GM12891 (cell line): ENCODE results near the gene SAYSD1.

Experiments used
- DNase-seq: peaks from one replicate; pipeline ENCODE4 v3.0.0; 2011; ENCODE audit warnings: low spot score; ENCODE audit not compliant: insufficient read length
- FAIRE-seq: peaks from 2 replicates; lab custom pipeline; 2011; peaks lifted over from hg19 to GRCh38; lab: Jason Lieb, UNC
- PAX5 ChIP-seq: IDR thresholded peaks from 2 replicates; pipeline ENCODE4 v1.6.1; 2011; ENCODE audit warnings: low read length, moderate library complexity, mild to moderate bottlenecking; ENCODE audit not compliant: insufficient read depth, severe bottlenecking
- POLR2A ChIP-seq: IDR thresholded peaks from 2 replicates; pipeline ENCODE4 v1.6.1; 2011; ENCODE audit warnings: low read depth, low read length, control low read depth
- POLR2AphosphoS5 ChIP-seq: IDR thresholded peaks from 2 replicates; pipeline ENCODE4 v1.6.1; 2011; ENCODE audit warnings: low read depth, low read length, control low read depth
- POU2F2 ChIP-seq: IDR thresholded peaks from 2 replicates; pipeline ENCODE4 v1.6.1; 2011; ENCODE audit warnings: low read depth, mild to moderate bottlenecking, control low read depth, low read length, moderate library complexity
- SPI1 ChIP-seq: IDR thresholded peaks from 2 replicates; pipeline ENCODE4 v1.6.1; 2011; ENCODE audit warnings: low read depth, low read length, control low read depth
- TAF1 ChIP-seq: IDR thresholded peaks from 2 replicates; pipeline ENCODE4 v1.6.1; 2011; ENCODE audit warnings: low read depth, low read length, control low read depth

Gene SAYSD1

DNA sequence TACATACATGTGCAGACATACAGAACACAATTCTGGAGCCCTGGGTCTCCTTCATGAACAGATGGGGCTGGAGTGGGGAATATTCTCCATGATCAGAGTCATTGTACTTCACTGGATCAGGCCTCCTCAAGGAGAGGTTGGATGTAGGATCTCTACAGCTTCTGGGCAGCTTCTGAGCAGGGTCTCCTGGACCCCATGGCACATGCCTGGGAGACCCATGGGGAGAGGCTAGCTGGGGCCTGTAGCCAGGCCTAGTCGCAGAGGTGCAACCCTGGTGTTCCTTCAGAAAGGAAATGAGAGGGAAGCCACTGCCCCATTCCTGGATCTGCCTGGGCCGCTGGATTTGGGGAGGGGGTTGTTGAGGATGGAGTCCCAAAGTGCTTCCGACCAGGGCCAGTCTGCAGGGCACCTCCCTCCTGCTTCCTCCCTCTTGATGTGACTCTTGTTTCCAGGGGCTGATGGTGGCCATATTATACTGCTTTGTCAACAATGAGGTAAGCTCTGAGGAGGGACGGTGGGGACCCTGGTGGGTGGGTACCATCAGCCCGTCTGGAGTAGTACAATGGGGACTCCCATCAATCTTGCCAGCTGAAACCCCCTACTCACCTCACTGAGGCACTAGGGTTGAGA, 34.6 kb downstream of the SAYSD1 start:
- TF ChIP-seq POLR2AphosphoS5 (no peak), SPI1 (no peak)
- no peak for DNase-seq
- no peak for FAIRE-seq

DNA sequence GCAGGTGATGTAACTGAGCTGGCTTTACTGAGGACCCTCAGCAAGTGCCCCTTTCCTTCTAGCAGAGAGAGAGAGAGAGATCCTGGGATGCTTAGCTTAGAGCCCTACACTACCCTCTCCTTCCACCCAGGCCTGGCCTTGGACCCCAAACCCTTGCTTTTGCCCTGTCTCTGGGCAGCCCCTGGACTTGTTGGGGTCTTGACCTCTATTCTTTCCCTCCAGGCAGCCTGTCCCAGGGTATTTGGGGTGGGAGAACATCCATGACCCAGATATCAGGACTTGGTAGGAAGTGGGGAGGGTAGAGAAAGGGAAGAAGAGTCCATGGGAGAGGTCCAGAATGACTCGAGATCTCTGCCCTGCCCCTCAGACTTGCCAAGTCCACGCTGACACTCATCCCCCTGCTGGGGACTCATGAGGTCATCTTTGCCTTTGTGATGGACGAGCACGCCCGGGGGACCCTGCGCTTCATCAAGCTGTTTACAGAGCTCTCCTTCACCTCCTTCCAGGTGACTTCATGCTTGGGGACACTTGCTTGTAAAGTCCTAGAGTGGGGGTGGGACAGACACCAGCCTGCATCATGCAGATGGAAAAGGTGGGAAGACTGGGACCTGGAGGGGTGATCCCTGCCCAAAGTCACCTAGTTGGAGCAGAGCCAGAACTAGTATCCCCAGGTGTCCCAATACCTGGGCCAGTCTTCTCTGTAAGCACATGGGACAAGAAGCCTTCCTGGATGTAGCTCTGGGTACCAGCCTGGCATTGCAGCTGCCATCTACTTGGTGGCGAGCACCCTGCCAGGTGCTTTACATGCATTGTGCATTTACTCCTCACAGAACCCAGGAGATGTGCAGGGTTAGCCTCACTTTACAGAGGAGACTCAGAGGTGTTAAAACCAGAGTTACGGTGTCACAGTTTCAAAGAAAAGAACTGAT, 35.5 kb downstream of the SAYSD1 start:
- FAIRE-seq = no peak
- TF ChIP-seq PAX5 (no peak), TAF1 (no peak), POU2F2 (no peak), POLR2AphosphoS5 (no peak), POLR2A (no peak), SPI1 (no peak)
- DNase-seq = no peak

DNA sequence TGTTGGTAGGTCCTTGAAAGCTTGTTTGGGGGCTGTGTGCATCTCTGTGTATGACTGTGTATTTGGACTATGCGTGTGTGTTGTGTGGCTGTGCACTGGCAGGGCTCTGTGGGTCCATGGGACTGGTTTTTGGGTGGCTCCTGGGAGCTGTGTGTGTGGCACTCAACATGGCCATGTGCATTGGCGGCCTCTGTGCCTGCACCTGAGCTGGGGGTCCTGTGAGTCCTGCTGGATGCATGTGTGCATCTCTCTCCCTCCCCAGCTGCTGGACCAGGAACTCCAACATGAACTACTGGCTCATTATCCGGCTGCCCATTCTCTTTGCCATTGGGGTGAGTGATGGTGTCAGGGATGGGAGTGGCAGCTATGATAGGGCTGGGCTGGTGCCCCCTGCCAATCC, 36.3 kb downstream of the SAYSD1 start:
- DNase-seq = no peak
- no peak for TF ChIP-seq TAF1
- no peak for TF ChIP-seq POLR2A
- no peak for TF ChIP-seq PAX5
- TF ChIP-seq POU2F2 = no peak
- TF ChIP-seq SPI1 = no peak
- TF ChIP-seq POLR2AphosphoS5 = no peak
- FAIRE-seq = no peak

DNA sequence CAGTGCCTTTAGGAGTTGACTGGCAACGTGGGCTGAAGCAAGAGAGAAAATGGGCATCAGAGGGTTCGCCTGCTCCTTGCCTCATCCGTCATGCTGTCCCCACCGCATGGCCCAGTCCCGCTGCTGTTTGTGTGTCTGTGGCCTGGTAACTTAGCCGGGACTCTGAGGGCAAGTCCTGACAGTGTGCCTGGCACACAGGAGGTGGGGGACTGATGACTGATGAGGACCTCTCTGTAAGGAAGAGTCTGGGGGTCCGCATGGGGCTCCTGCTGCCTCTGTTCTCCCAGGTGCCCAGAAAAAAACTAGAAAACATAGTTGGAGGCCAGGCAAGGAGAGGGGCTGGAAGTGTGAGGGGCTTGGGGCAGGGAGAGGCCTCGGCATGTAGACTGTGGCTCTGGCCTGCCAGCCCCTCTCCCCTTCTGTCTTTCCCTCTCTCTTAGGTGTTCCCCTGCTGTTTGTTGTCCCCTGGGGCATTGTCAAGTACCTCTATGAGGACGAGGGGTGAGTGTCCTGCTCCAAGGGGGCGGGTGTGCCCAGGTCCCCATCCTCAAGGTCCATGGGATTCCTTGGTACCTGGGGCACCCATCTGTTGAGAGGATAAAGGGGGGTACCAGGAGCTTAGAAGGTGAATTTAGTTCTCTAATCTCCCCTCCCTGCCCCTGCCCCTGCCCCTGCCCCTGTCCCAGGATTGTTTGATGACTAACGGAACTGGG, 36.9 kb downstream of the SAYSD1 start:
- TF ChIP-seq POU2F2 (no peak), PAX5 (no peak), TAF1 (no peak), POLR2AphosphoS5 (no peak), SPI1 (no peak), POLR2A (no peak)

DNA sequence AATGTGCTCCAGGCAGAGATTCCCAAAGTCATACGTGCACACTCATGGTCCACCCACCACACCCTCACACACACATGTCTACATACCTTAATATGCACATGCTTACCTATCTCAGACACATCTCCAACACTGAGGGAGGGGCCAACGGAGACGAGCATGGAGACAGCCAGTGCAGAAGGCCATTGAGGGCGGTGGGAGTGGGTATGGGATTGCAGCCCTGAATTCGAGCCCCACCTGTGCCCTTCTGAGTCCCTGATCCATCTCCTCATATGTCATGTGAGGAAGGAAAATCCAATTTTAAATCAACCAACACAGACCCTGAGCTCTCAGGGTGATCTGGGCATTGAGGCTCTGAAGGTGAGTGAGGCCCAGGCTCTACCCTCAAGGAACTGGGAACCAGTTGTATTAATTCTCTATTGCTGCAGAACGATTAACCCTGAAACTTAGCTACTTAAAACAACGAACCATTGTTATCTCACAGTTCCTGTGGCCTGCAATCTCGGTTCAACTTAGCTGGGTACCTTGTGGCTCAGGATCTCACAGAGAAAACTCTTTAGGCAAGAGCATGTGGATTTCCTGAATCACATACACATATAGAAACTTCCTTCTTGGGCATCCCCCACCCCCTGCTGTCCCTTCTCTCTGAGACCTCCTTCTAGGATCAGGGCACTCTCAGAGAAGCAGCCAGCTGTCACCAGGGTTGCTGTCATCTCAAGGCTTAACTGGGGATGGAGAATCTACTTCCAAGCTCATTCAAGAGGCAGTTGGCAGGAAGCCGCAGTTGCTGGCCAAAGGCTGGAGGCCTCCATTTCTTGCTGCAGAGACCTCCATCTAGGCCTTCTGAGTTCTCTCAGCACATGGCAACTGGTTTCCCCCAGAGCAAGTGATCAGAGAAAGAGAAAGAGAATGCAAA, 38.1 kb downstream of the SAYSD1 start:
- FAIRE-seq (no peak), DNase-seq (no peak)
- TF ChIP-seq TAF1 = no peak
- TF ChIP-seq POU2F2 = no peak
- no peak for TF ChIP-seq POLR2A
- TF ChIP-seq POLR2AphosphoS5 = no peak
- no peak for TF ChIP-seq PAX5
- TF ChIP-seq SPI1 = no peak

More for the DNA sequence above, 36.9 kb downstream of the SAYSD1 start:
- DNase-seq (no peak), FAIRE-seq (no peak)

DNA sequence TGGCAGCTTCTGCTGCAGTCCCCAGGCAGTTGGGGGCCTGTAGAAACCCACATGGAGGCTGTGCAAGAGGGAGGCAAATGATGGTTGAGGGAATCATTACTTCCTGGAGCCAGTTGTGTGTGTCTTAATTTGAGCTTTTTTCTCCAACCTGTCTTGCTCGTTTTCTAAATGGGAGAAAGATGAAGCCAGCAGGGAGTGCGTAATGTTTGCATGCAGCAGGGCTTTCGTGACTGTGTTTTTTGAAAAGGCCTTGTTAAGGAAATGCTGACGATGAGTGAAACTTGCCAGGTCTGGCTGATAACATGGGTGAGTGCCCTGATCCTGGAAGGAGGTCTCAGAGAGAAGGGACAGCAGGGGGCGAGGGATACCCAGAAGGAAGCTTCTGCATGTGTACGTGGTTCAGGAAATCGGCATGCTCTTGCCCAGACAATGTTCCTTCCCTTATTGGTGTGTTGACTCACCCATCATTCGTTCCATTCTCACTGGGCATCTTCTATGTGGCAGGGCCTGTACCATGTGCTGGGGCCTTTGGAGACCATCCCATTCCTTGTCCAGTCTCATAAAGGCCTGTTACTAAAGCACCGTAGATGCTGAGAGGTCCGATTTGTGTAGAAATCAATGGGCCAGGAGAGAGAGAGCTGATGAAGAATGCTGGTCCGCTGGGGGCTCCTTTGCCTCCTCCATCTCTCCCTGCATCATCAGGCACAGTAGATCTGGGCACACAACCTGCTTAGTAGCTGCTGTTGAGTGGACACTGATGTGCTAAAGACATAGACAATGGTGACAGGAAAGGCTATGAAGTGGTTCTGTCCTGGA, 39.0 kb downstream of the SAYSD1 start:
- no peak for TF ChIP-seq SPI1
- no peak for TF ChIP-seq POU2F2
- TF ChIP-seq POLR2AphosphoS5 = no peak
- TF ChIP-seq TAF1 = no peak
- no peak for TF ChIP-seq POLR2A
- no peak for TF ChIP-seq PAX5
- FAIRE-seq = peak; percentile 9
- DNase-seq = no peak

DNA sequence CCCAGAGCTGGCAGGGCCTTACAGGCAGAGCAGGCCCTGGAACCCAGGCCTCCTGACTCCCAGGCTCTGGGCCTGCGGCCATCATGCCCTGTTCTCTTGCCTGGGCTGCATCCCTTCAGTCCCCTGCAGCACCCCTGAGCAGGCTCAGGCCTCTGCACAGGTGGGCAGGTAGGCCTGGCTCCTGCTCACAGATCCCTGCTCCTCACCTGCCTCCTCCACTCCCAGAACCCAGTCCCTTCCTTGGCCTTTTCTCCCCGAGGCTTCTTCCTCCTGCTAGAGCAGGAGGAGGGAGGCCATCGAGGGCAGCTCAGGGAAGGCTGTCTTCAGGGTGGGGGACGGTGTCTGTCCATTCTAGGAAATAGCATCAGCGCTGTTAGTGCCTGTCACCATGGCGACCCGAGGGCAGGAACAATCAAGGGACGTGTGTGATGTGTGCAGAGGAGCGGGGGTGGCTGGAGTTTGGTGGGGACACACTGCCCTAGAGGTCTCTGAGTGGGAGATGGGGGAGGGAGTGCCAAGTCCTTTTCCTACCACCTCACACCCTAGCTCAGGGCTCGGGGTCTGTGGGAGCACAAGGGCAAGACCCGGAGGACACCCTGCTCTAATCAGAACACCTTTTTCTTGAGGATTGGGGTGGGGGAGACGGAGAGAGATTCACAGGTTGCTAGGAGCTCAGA, 39.8 kb downstream of the SAYSD1 start:
- no peak for FAIRE-seq
- DNase-seq = no peak
- no peak for TF ChIP-seq POU2F2
- TF ChIP-seq SPI1 = no peak
- TF ChIP-seq POLR2A = no peak
- TF ChIP-seq TAF1 = no peak
- no peak for TF ChIP-seq PAX5
- no peak for TF ChIP-seq POLR2AphosphoS5
